Peyer's patch (tissue), 4 donors: ENCODE data around the gene ONECUT3. TPM values are rescaled to one million over a fixed set of nuclear protein-coding genes. Genes with fewer than 3 reads are reported as not detected.

Source experiments
- DNase-seq, 3 donors: peaks; one replicate each; pipeline ENCODE4 v3.0.0-alpha.2; 2017 to 2019
- H3K27ac ChIP-seq, 4 donors: fragments of 200-600 bp; sonication (generic); one replicate each; pipeline ENCODE4 v1.5.1; 2016 to 2019
- H3K27me3 ChIP-seq, 2 donors: fragments of 200-600 bp; sonication (generic); one replicate each; pipeline ENCODE4 v1.5.1; 2019
- H3K36me3 ChIP-seq, 3 donors: fragments of 200-600 bp; sonication (generic); one replicate each; pipeline ENCODE4 v1.5.1; 2016 to 2019
- H3K4me1 ChIP-seq, 4 donors: fragments of 200-600 bp; sonication (generic); one replicate each; pipeline ENCODE4 v1.5.1; 2016 to 2019
- H3K4me3 ChIP-seq, 4 donors: fragments of 200-600 bp; sonication (generic); 1 replicate in 3 of 4; 2 replicates in 1 of 4; pipeline ENCODE4 v1.5.1; 2016 to 2019; ENCODE audit warnings: mild to moderate bottlenecking in 1 of 4
- H3K9me3 ChIP-seq, 4 donors: fragments of 200-600 bp; sonication (generic); one replicate each; pipeline ENCODE4 v1.5.1; 2016 to 2019; ENCODE audit warnings: mild to moderate bottlenecking in 1 of 4
- CTCF ChIP-seq, 6 experiments: fragments of 450-650 bp in 4 of 6; fragments of 200-600 bp in 2 of 6; sonication (generic) in 1 of 6; IDR thresholded peaks; one replicate each; pipeline ENCODE4 v1.5.1; 2017 to 2019; ENCODE audit warnings: antibody characterized with exemption in 6 of 6, mild to moderate bottlenecking in 3 of 6, moderate library complexity in 1 of 6
- POLR2A ChIP-seq, 2 donors: fragments of 450-650 bp; IDR thresholded peaks; one replicate each; pipeline ENCODE4 v1.5.1; 2017; ENCODE audit warnings: antibody characterized with exemption in 2 of 2, mild to moderate bottlenecking in 2 of 2, moderate library complexity in 2 of 2
- total RNA-seq, 4 donors: library from RNA; depleted of rRNA; stranded (reverse); fragments of >200 nt; gene quantifications; one replicate each; pipeline ENCODE4 v1.1.0, GENCODE V29; 2016

Gene ONECUT3
- total RNA-seq, 4 donors from 2014 or later = 0.27 to 0.28 TPM; not detected in 2

GRCh38 chr19:1809678-1810077, 56.4 kb downstream of the ONECUT3 start:
- peaks cover 6 to 19% (median 13%) of the 10 kb centered on the region in 4 donors for H3K4me1 ChIP-seq
- peaks cover 0 to 2% (median 0%) of the 10 kb centered on the region in 3 donors for H3K36me3 ChIP-seq
- no peak overlapping the region for H3K4me3 ChIP-seq
- DNase-seq = no peak
- no peaks in the 10 kb centered on the region for H3K9me3 ChIP-seq
- H3K27me3 ChIP-seq = no peaks in the 10 kb centered on the region
- TF ChIP-seq POLR2A (IDR thresholded peaks at IDR 0.05) (no peak), CTCF (IDR thresholded peaks at IDR 0.05) (no peak)
- no peak overlapping the region for H3K27ac ChIP-seq

DNA sequence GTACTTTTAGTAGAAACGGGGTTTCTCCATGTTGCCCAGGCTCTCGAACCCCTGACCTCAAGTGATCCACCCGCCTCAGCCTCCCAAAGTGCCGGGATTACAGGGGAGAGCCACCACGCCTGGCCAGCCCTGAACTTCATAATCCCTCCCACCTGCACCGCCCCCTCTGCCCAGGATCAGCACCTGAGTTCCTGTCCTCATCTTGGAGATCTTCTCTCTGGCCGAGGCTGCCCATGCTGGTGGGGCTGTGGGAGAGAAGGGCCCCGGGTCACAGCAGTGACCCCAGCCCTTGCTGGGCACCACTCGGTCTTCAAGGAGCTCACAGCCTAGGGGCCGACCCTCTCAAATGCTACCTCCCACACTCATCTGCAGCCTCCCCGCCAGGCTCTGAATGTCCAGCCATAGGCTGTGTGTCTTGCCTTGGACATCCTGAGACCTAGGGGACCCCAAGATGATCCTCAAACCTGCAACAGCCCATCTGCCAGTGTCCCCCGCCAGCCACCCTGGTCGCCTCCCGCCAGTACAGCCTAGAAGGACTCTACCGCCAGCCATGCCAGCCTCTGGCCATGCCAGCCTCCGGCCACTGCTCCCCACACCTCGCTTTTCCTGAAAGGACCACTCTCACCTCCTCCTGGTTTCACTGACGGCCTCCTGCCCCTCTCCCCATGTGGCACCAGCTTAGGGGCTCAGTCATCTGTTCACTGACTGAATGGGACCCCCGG, 57.3 kb downstream of the ONECUT3 start:
- Histone ChIP-seq H3K27ac (no peak overlapping the region), H3K4me3 (no peak overlapping the region), H3K9me3 (no peaks in the 10 kb centered on the region), H3K4me1 (peaks cover 6 to 19% (median 13%) of the 10 kb centered on the region in 4 donors), H3K27me3 (no peaks in the 10 kb centered on the region), H3K36me3 (peaks cover 0 to 11% (median 0%) of the 10 kb centered on the region in 3 donors)
- no peak for DNase-seq
- TF ChIP-seq CTCF (IDR thresholded peaks at IDR 0.05) (no peak), POLR2A (IDR thresholded peaks at IDR 0.05) (no peak)

DNA sequence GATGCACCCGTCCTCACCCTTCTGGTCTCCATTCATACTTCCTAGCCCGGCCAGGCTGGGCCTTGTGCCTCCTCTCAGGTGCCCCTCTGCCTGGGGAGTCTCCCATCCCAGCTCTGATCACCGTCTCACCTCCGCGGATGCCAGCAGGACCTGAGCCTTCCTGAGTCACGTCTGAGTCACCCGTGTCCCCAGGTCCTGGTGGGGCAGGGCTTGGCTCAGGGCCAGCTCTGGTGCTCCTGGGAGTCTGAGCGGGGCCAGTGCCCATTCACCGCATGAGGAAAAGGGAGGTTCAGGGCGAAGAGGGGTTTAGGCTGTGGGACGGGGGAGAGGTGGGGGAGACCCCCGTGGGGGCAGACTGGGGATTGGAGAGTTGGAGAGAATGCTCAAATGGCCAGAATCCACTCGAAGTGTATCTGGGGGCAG, 58.2 kb downstream of the ONECUT3 start:
- H3K27ac ChIP-seq = peak overlapping the region; percentile 23 to 79 (median 68)
- H3K27me3 ChIP-seq = no peaks in the 10 kb centered on the region
- peaks cover 0 to 20% (median 0%) of the 10 kb centered on the region in 3 donors for H3K36me3 ChIP-seq
- TF ChIP-seq POLR2A (IDR thresholded peaks at IDR 0.05) (no peak), CTCF (IDR thresholded peaks at IDR 0.05) (no peak)
- H3K4me1 ChIP-seq = peaks cover 6 to 19% (median 13%) of the 10 kb centered on the region in 4 donors
- no peaks in the 10 kb centered on the region for H3K9me3 ChIP-seq
- peak overlapping the region; percentile 57 to 63 (median 58) for H3K4me3 ChIP-seq
- DNase-seq = peak; percentile 29 to 92 (median 89)

GRCh38 chr19:1811942-1812425, 58.7 kb downstream of the ONECUT3 start, which contains the start of gene ATP8B3:
Gene ATP8B3 (minus strand): TSS chr19:1812276. CDS start chr19:1811736, 540 bp downstream.
- Histone ChIP-seq H3K4me3 (peak within 1 kb of the TSS; percentile 57 to 63 (median 58)), H3K27ac (peak within 1 kb of the TSS; percentile 60 to 79 (median 68)), H3K36me3 (peaks cover 0 to 25% (median 0%) of the 10 kb centered on the region in 3 donors), H3K4me1 (peaks cover 6 to 19% (median 13%) of the 10 kb centered on the region in 4 donors), H3K27me3 (no peaks in the 10 kb centered on the region), H3K9me3 (no peaks in the 10 kb centered on the region)
- DNase-seq = peak in 2 of 3 donors; percentile 75 to 93
- no peak for TF ChIP-seq POLR2A (IDR thresholded peaks at IDR 0.05)
- peak in 4 of 6 experiments; percentile 19 to 24 (median 22) for TF ChIP-seq CTCF (IDR thresholded peaks at IDR 0.05)

- Histone ChIP-seq H3K27me3 (no peaks in the 10 kb centered on the region), H3K4me3 (peak overlapping the region; percentile 57 to 63 (median 58)), H3K27ac (peak overlapping the region; percentile 60 to 79 (median 68)), H3K4me1 (peaks cover 6 to 19% (median 13%) of the 10 kb centered on the region in 4 donors), H3K9me3 (no peaks in the 10 kb centered on the region), H3K36me3 (peaks cover 0 to 32% (median 0%) of the 10 kb centered on the region in 3 donors)
- TF ChIP-seq POLR2A (IDR thresholded peaks at IDR 0.05) (no peak), CTCF (IDR thresholded peaks at IDR 0.05) (peak in 4 of 6 experiments; percentile 50 to 63 (median 62))
- peak; percentile 94 to 98 (median 97) for DNase-seq
Measured at GRCh38 chr19:1812426-1813191, 59.3 kb downstream of the ONECUT3 start.
